ENCODE data around the gene CFAP54. TPM values are rescaled to one million over a fixed set of nuclear protein-coding genes. Genes with fewer than 3 reads are reported as not detected.

CFAP54 gene
- polyA plus RNA-seq, 3 donors = not detected

DNA sequence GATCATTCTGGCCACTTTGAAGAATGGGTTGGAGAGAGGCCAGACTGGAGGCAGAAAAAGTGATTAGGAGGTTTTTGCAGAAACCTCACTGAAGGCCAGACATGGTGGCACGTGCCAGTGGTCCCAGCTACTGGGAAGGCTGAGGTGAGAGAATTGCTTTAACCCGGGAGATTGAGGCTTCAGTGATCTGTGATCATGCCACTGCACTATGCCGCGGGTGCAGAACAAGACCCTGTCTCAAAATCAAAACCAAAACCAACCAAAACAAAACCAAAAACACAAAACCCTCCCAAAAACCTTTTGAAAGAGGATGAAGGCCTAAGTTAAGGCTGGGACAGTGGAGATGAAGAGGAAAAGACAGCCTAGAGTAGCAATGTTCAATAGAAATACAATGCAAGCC is 15.2 kb upstream of the CFAP54 start:
- H3K27me3 Mint-ChIP-seq (ENCODE audit: low read depth in 3 of 3) = peaks cover 0 to 3% (median 0%) of the 10 kb centered on the region in 3 donors

GRCh38 chr12:96478011-96478410 is 11.4 kb upstream of the CFAP54 start:
- no CpG with 5 or more reads among the region's 3 CpGs for WGBS (ENCODE audit: insufficient coverage)
- H3K79me2 ChIP-seq (ENCODE audit: insufficient read depth, low read length) = no peaks in the 10 kb centered on the region
- H3K27me3 ChIP-seq (ENCODE audit: control insufficient read depth in 2 of 2, insufficient read depth in 2 of 2, low read length in 2 of 2) = no peaks in the 10 kb centered on the region
- no peaks in the 10 kb centered on the region for H3K36me3 Mint-ChIP-seq
- TF ChIP-seq, protein P1, sequence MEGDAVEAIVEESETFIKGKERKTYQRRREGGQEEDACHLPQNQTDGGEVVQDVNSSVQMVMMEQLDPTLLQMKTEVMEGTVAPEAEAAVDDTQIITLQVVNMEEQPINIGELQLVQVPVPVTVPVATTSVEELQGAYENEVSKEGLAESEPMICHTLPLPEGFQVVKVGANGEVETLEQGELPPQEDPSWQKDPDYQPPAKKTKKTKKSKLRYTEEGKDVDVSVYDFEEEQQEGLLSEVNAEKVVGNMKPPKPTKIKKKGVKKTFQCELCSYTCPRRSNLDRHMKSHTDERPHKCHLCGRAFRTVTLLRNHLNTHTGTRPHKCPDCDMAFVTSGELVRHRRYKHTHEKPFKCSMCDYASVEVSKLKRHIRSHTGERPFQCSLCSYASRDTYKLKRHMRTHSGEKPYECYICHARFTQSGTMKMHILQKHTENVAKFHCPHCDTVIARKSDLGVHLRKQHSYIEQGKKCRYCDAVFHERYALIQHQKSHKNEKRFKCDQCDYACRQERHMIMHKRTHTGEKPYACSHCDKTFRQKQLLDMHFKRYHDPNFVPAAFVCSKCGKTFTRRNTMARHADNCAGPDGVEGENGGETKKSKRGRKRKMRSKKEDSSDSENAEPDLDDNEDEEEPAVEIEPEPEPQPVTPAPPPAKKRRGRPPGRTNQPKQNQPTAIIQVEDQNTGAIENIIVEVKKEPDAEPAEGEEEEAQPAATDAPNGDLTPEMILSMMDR (IDR thresholded peaks at IDR 0.05) = no peak
- no peak overlapping the region for H3K9ac ChIP-seq (ENCODE audit: insufficient read depth, low read length, poor library complexity, severe bottlenecking)
- H3K4me1 Mint-ChIP-seq = no peaks in the 10 kb centered on the region
- peaks cover 0 to 7% (median 3%) of the 10 kb centered on the region in 3 donors for H3K27me3 Mint-ChIP-seq (ENCODE audit: low read depth in 3 of 3)
- H3K36me3 ChIP-seq (replicated peaks in 1 of 2; ENCODE audit: control insufficient read depth in 1 of 2, insufficient read depth in 2 of 2, low read length in 2 of 2) = no peaks in the 10 kb centered on the region
- DNase-seq = no peak
- no peaks in the 10 kb centered on the region for H4K20me1 ChIP-seq (ENCODE audit: insufficient read depth, low read length)
- no peak overlapping the region for H2AFZ ChIP-seq (ENCODE audit: insufficient read depth, low read depth, low read length, poor library complexity, severe bottlenecking)
- no peak overlapping the region for H3K4me3 Mint-ChIP-seq
- H3K4me1 ChIP-seq (ENCODE audit: control insufficient read depth in 1 of 2, insufficient read depth in 2 of 2, low read length in 2 of 2) = no peaks in the 10 kb centered on the region
- no peak overlapping the region for H3K27ac ChIP-seq (ENCODE audit: low read depth in 1 of 2, low read length in 2 of 2)
- intact Hi-C loops (cut with micrococcal nuclease) = no loop called here
- H3K27ac Mint-ChIP-seq = no peak overlapping the region
- no peak overlapping the region for H3K4me3 ChIP-seq (replicated peaks in 1 of 3; ENCODE audit: low read depth in 2 of 3, low read length in 3 of 3)
- no peak overlapping the region for H3K4me2 ChIP-seq (replicated peaks; ENCODE audit: extremely low read depth, low read length, poor library complexity, severe bottlenecking)
- H3K9me3 ChIP-seq (replicated peaks in 1 of 2; ENCODE audit: control insufficient read depth in 1 of 2, insufficient read depth in 1 of 2, low read length in 2 of 2) = no peaks in the 10 kb centered on the region
- H3K9me3 Mint-ChIP-seq = peaks cover 0 to 1% (median 0%) of the 10 kb centered on the region in 7 donors

More for the DNA sequence above, 15.2 kb upstream of the CFAP54 start:
- Mint-ChIP-seq H3K36me3 (no peaks in the 10 kb centered on the region), H3K4me1 (no peaks in the 10 kb centered on the region), H3K9me3 (peaks cover 0 to 7% (median 1%) of the 10 kb centered on the region in 7 donors), H3K4me3 (no peak overlapping the region), H3K27ac (peak overlapping the region in 1 of 7 donors; percentile 1)
- no peak overlapping the region for H2AFZ ChIP-seq (ENCODE audit: insufficient read depth, low read depth, low read length, poor library complexity, severe bottlenecking)
- no peaks in the 10 kb centered on the region for H3K79me2 ChIP-seq (ENCODE audit: insufficient read depth, low read length)
- no peaks in the 10 kb centered on the region for H3K9me3 ChIP-seq (replicated peaks in 1 of 2; ENCODE audit: control insufficient read depth in 1 of 2, insufficient read depth in 1 of 2, low read length in 2 of 2)
- 100% methylated on average over 2 of the region's 4 CpGs for WGBS (ENCODE audit: insufficient coverage)
- no peaks in the 10 kb centered on the region for H3K4me1 ChIP-seq (ENCODE audit: control insufficient read depth in 1 of 2, insufficient read depth in 2 of 2, low read length in 2 of 2)
- no peak for DNase-seq
- H3K36me3 ChIP-seq (replicated peaks in 1 of 2; ENCODE audit: control insufficient read depth in 1 of 2, insufficient read depth in 2 of 2, low read length in 2 of 2) = no peaks in the 10 kb centered on the region
- no peaks in the 10 kb centered on the region for H4K20me1 ChIP-seq (ENCODE audit: insufficient read depth, low read length)
- no peak overlapping the region for H3K4me2 ChIP-seq (replicated peaks; ENCODE audit: extremely low read depth, low read length, poor library complexity, severe bottlenecking)
- H3K27me3 ChIP-seq (ENCODE audit: control insufficient read depth in 2 of 2, insufficient read depth in 2 of 2, low read length in 2 of 2) = no peaks in the 10 kb centered on the region
- no peak overlapping the region for H3K9ac ChIP-seq (ENCODE audit: insufficient read depth, low read length, poor library complexity, severe bottlenecking)
- H3K4me3 ChIP-seq (replicated peaks in 1 of 3; ENCODE audit: low read depth in 2 of 3, low read length in 3 of 3) = no peak overlapping the region
- TF ChIP-seq, protein P1 (IDR thresholded peaks at IDR 0.05) = no peak
- intact Hi-C loops (cut with micrococcal nuclease) = no loop called here
- H3K27ac ChIP-seq (ENCODE audit: low read depth in 1 of 2, low read length in 2 of 2) = no peak overlapping the region

All from CD14-positive monocyte (primary cell).